HG02623 (cell line): ENCODE measurements around the gene PPP4R1.

ENCODE experiments used
- ATAC-seq: cut with Tn5 transposase; IDR thresholded peaks from one replicate; pipeline ENCODE4 v1.9.1; 2021; ENCODE audit warnings: moderate library complexity; ENCODE audit not compliant: unreplicated experiment

Gene PPP4R1

DNA sequence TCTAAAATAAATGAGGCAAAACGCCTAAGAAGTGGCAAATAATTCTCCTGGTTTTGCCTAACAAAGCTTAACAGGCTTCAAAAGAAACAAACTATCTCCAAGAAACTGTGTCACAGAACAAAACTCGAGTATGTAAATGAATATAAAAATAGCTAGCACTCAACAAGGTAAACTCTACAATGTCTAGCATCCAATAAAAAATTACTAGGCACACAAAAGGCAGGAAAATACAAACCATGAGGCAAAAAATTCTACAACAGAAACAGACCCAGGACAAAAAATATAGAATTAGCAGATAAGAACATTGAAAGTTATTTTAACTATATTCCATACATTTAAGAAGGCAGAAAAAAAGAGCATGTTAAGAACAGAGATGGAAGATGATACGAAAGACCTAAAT lies 16.8 kb downstream of the PPP4R1 start:
- ATAC-seq = no peak

DNA sequence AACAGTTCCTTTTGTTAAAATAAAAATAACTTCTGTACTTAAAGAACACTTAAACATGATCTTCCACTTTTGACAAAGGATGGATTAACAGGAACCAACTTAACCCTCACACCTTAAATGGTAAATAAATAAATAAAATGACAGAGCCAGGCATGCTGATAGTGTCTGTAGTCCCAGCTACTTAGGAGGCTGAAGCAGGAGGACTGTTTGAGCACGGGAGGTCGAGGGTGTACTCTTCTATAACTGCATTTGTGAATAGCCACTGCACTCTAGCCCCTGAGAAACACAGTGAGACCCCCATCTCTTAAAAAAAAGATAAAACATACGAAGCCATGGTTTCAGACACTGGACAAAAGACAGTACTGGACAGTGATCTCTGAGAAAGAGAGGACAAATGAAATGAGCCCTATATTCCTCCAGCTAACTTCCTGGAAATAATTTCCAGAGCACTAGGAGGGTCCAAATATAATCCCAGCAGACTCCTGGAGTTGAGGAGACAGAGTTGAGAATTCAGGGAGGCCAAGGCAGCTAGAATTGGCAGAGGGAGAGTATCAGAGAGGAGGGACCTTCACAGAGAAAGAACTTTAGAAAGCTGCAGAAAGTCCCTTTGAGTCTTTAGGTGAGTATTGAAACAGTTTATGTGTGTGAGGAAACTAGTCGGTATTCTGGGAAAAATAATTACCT lies 17.4 kb downstream of the PPP4R1 start:
- no peak for ATAC-seq

DNA sequence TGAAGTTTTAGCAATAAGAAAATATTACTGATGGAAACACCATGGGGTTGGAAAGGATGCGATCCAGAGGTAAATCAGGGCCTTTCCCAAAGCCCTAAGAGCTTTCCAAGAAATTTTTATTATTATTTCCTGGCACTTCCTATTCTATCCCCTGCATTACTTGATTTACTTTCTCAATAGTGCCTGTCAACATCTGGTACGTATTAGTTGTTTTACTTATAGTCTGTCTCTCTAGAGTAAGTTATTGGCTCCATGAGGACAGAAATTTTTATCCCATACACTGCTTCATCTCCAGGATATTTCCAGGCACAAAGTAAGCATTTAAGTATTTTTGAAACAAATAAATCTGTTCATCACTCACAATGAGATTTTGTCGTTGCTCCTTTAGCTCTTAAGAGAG lies 18.1 kb downstream of the PPP4R1 start:
- ATAC-seq = no peak

DNA sequence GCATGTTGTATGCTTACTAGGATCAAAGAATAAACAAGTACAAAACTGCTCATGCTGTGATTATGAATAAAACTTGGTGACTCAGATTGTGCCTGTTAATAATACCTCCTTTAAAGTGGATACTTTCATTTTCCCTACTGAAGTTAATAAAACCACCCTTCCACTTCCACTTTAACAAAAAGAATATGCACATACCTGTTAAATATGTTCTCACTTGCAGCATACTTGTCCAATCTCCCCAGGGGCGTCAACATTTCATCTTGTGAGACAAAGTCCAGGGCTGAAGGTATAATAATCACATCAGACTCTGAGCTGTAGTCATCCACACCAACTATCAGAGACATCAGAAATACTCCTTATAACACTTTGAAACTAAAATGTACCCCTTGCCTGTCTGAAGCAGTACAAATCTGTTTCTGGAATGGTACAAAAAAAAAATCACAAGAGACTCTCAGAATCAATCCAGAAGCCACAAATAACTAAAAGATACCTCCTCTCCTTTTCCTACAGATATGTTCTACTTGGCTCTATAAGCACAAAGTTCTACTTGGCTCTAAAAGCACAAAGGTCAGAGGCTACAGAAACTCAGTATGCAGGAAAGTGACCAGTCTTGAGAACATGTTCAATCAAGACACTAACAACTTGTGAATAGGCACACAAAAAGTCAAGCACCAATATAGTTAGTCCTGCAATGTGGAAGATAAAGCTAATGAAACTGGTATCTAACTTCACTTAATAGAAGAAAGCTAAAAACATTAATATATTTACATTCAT lies 19.3 kb downstream of the PPP4R1 start:
- ATAC-seq = no peak

DNA sequence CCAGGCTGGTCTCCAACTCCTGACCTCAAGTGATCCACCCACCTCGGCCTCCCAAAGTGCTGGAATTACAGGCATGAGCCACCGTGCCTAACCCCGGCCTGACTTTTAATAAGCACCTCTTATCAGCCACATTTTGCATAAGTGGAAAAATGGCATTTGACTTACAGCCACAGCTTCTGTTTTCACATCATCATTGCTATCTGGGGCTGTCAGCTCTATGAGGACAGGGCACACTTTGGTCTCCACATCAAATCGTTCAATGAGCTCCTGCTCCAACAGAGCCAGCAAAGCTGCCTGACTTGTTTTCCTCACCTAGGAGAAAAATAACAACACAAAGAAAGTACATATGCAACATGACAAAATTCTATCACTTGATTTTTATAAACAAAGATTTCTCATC lies 26.4 kb downstream of the PPP4R1 start:
- ATAC-seq = no peak

DNA sequence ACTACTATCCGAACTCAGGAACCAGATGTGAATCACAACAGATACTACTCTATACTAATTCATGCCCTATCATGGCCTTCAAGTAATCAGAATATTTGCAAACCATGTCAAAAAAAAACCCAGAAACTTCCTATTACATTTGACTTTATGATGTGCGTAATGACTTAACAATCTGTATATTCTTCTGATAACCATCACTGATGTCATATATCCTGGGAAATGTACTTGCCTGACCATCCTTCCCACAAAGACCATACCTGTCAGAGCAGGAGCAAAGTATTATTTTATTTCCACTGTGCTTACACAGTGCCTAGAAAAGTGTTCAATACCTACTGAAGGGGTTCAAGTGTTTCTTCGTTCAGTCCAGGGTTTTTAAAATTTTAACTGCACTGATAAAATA lies 27.5 kb downstream of the PPP4R1 start:
- ATAC-seq = no peak

DNA sequence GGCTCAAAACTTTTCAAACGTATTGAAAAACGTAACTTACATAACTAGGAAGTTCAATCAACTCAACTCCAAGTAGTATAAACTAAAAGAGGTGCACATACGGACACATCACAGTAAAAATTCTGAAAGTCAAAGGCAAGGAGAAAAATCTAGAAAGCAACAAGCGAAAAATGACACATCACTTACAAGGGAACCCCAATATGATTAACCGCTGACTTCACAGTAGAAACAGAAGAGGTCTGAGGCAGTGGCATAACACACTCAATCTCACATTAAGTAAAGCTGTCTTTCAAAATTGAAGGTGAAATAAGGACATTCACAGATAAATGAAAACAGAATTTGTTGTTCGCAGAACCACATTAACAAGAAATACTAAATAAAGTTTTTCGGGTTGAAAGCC lies 32.7 kb downstream of the PPP4R1 start:
- ATAC-seq = no peak

DNA sequence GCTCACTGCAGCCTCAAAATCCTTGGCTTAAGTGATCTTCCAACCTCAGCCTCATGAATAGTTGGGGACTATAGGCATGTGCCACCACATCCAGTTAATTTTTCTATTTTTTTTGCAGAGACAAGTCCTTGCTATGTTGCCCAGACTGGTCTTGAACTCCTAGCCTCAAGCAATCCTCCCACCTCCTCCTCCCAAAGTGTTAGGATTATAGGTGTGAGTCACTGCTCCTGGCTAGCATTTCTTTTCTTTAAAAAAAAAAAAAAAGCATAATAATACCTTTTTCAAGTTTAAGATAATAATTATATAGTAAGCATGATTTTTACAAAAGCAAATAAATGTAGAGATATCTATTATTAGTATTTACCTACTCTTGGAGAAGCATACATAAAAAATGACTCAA lies 36.1 kb downstream of the PPP4R1 start:
- no peak for ATAC-seq

DNA sequence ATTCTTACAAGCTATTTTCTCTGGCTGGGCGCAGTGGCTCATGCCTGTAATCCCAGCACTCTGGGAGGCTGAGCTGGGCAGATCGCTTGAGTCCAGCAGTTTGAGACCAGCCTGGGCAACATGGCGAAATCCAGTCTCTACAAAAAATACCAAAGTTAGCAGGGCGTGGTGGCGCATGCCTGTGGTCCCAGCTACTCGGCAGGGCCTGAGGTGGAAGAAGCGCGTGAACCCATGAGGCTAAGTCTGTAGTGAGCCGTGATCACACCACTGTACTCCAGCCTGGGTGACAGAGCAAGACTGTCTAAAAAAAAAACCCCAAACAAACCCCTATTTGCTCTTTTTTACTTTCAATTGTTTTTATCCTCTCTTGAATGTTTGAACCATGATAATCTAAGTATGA lies 37.0 kb downstream of the PPP4R1 start:
- ATAC-seq = no peak

DNA sequence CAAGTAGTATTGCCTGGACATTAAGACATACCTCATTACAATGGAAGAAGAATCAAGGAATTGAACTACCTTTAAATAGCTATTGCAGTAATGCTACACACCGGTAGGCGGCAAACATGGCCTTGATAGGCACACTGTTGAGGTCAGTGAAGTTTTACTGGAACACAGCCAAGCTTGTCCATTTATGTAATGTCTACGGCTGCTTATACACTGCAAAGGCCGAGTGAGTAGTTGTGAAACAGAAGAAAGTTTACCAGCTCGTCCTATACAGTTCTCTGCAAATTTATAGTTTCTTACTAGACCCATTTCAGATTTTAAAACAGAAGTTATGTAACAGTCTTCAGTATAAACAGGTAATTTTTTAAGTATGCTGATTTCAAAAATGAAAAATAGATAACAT lies 38.8 kb downstream of the PPP4R1 start:
- ATAC-seq = no peak

DNA sequence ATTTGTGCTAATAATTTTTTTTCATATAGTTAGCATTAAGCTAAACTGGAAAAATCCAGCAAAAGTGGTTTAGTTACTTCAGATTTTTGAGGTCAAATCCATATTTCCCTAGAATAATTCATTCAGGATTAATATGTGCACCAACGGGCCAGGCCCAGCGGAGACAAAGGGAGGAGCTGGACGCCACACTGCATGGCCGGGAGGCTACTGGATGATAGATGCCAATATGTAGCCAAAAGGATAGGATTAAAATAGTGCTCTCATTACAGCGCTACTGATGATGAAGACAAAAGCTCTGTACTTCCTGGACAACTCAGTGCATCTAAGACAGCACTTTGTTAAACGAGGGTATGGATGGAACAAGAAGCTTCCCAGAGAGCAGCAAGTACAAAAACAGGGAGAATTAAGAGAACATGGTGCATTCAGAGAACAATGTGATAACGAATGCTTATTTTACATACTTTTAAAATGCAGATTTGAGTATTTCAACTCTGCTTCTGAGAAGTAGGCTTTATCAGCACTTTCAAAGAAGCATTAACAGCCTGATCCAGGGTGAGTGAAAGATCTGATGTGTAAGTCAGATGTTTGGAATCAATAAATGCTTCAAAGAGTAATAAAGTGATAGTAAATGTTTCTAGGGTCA lies 39.8 kb downstream of the PPP4R1 start:
- ATAC-seq = no peak

DNA sequence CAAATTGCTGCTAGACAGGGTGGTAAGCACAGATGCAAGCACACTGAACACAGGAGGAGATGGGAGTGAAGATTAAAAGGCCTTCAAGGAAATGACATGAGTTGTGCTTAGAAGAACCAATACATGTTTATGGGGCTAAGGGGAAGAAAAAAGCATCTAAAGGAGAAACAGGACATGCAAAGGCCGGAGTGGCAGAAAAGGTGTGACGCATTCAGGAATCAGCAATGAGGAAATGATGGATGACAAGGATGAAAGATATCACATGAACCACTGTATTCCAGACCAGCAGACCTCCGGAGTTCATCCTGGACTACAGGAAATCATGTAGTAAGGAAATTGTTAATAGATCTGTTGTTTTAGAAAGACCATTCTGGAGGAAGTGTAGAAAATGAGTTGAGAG lies 42.8 kb downstream of the PPP4R1 start:
- no peak for ATAC-seq

DNA sequence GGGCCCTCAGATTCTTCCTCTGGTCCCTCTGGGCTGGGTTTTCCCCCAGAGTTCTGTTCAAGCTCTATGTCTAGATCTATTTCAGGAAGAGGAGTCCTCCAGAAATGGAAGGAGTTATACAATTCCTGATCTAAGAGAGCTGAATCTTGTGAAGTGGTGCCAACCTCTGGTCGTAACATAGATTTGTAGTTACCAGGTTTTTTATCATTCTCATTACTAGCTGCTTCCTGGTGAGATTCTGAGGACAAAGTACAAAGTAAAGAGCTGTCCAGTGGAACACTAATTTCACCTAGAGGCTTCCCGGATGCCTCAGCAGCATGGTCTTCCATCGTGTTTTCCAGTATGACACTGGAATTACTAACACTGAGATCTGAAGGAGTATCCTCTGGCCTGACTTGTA lies 44.1 kb downstream of the PPP4R1 start:
- no peak for ATAC-seq

DNA sequence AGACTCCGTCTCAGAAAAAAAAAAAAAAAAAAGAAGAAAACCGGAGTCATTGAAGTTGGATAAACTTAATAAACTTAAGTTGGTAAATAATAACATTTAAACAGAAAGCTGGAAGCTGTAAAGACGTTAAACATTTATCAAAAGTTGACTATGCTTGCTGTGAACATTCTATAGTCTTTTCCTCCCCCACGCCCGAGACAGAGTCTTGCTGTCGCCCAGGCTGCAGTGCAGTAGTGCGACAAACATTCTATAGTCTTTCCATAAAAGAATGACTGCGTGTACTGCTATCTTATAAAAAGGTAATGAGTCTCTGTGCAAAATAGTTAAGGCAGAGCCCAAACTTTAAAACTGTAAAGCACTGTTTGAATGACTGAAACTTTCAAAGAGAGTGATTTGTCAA lies 45.2 kb downstream of the PPP4R1 start:
- no peak for ATAC-seq

DNA sequence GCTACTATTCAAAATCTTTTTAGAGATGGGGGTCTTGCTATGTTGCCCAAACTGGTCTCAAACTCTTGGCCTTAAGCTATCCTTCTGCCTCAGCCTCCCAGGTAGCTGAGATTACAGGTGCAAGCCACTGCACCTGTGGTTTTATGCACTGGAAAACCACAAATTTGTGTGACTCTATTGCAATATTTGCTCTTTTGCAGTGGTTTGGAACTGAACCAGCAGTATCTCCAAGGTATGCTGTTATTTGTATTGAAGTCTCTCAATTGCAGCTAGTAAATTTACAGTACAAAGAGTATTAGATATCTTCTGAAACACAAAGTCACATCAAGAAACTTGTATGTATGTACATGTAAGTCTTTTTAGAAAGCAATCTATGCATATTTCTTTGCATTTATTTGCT lies 46.2 kb downstream of the PPP4R1 start:
- ATAC-seq = no peak

DNA sequence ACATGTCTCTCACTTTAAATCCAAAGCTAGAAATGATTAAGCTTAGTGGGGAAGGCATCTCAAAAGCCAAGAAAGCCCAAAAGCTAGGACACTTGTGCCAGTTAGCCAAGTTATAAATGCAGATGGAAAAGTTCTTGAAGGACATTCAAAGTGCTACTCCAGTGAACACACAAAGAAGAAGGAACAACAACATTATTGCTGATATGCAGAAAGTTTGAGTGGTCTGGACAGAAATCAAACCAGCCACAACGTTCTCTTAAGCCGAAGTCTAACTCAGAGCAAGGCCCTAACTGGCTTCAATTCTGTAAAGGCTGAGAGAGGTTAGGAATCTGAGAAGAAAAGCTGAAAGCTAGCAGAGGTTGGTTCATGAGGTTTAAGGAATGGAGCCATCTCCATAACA lies 49.0 kb downstream of the PPP4R1 start:
- ATAC-seq = no peak

DNA sequence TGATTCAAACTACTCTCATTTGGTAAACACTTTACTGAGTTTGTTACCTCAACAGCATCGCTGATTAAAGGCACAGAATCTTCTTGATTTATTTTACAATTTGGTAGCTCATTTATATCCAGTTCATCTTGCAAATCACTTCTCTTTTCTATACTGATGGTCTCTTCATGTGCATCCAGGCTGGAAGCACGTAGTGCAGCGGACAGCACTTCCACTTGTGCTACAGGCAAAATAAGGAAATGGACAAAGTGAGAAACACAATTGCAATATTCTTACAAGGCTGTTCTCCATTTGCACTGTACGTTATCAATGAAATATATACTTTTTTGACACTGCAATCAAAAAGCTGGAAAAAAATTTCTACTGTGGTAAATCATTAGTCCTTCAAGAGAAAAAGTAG lies 51.0 kb downstream of the PPP4R1 start:
- no peak for ATAC-seq

DNA sequence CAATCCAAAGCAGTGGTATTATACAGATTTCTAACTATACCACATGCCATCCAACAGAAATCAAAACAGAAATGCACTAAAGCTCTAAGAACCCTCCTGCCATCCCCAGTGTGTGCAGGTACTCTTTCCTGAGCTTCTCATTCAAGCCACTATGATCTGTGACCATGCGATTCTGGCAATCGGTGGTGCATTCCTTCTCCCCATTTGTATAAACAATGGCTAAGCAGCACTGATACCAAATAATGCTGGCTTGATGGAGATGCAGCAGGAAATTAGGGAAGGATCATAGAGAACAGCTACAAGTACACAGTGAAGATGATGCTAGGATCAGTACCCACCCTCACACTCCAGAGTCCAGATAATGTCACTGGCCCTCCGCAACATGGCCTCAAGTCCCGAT lies 51.8 kb downstream of the PPP4R1 start:
- ATAC-seq = no peak

DNA sequence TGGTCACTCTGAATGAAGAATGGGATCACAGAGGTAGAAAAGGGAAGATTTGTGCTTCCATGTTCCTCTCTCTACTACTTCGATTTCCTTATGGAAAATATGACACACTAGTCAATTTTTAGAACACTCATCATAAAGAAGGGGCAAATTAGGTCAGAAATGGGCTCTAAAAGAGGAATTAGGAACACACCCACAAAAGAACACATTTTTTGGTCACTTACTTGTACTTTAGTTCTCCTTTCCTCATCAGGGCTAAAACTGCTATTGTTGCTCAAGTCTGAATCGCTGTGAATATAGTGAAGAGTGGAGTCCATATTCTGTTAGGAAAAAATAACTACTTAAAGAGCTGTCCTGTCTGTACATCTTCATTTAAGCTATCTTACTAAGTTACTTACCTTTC lies 52.6 kb downstream of the PPP4R1 start:
- ATAC-seq = no peak

DNA sequence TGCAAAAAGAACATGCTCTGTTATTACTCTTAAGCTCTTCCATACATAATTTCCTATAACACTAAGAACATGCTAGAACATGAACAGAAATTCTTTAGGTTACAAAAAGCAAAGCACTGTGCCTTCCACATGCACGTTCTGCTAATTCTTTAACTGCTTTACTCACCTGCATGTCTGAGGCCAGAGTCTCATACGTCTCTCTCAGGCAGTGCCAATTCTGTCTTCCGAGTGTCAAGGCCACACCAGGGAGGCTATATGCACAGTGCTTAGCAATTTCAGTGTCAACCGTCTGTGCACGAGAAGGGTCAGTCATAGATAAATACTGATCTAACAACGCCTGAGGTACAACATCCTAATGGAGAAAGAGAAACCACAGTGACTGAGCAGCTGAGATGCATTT lies 55.1 kb downstream of the PPP4R1 start:
- ATAC-seq = no peak

DNA sequence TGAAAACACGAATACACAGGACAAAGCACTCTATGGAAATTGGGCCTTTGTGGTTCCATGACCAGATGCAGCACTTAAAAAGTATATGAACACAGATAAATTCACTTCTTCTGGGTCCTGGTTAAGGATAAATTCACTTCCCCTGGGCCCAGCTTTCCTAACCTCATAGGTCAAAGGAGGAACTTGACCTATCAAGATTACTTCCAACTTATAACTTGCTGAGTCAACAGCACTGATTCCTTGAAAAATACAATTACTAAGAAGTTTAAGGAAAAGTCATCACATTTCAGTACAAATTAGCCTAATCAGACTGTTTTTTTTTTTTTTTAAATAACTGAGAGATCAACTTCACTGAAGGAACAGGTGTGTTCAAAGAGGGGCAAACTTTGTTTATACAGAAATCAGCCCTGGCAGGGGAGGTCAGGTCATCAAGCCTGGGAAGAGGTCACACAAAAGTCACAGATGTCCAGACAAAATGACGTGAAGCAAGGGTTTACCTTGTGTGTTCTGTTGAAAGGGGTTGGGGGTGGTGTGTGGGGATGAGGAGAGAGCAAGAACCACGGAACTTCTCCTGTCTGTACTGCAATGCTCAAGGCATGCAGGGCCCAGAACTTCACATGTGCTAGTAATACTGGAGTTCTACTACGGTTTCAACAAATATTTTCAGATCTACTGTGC lies 55.8 kb downstream of the PPP4R1 start:
- ATAC-seq = no peak
